ENCODE data around the gene PPP3R1.

Gene PPP3R1, protein sequence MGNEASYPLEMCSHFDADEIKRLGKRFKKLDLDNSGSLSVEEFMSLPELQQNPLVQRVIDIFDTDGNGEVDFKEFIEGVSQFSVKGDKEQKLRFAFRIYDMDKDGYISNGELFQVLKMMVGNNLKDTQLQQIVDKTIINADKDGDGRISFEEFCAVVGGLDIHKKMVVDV

DNA sequence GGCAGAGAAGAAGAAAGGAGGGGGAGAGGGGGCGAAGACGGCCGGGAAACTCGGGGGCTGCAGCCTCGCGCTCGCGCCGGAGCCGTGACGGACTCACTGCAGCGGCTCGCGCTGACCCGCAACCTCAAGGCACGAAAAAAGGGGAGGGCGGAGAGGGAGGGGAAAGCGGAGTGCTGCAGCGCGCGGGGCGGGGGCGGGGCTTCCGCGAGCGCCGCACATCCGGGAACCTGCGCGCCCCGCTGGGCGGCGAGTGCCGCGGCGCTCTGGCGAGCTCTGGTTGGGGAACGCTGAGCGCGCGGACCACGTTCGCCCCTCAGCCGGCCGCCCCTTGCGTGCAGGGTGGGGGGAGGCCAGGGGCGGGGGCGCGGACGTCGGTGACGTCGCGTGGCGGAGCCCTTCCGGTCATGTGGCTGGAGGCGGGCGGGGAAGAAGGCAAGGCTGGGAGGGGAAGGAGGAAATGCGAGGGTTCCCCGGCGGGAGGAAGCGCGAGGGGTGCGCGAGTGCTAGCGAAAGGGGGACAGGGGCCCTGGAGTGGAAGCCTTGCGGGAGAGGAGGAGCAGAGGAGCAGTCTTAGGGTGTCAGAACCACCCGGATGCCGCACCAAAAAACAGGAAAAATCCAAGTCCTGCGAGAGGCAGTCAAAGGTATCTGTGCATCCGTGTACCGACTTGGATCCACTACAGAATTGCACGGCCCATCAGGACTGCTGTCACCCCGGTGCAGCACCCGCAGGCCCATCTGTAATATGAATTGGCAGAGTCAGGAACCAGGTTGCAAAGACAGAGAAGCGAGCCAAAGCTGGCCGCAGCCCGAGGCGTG is at the start of gene PPP3R1:
Gene PPP3R1, minus strand, starts transcription at position 133 of the 819 bp plus-strand sequence. CDS start 405 bp downstream, outside the sequence.
- peak; percentile 98 for DNase-seq (ENCODE audit: low read depth)
- peak within 1 kb of the TSS; percentile 97 for H3K4me3 ChIP-seq (ENCODE audit: low read length)
- TF ChIP-seq, protein P1, sequence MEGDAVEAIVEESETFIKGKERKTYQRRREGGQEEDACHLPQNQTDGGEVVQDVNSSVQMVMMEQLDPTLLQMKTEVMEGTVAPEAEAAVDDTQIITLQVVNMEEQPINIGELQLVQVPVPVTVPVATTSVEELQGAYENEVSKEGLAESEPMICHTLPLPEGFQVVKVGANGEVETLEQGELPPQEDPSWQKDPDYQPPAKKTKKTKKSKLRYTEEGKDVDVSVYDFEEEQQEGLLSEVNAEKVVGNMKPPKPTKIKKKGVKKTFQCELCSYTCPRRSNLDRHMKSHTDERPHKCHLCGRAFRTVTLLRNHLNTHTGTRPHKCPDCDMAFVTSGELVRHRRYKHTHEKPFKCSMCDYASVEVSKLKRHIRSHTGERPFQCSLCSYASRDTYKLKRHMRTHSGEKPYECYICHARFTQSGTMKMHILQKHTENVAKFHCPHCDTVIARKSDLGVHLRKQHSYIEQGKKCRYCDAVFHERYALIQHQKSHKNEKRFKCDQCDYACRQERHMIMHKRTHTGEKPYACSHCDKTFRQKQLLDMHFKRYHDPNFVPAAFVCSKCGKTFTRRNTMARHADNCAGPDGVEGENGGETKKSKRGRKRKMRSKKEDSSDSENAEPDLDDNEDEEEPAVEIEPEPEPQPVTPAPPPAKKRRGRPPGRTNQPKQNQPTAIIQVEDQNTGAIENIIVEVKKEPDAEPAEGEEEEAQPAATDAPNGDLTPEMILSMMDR (IDR thresholded peaks at IDR 0.05; ENCODE audit: insufficient read depth, low read depth, low read length, missing control alignments) = no peak

DNA sequence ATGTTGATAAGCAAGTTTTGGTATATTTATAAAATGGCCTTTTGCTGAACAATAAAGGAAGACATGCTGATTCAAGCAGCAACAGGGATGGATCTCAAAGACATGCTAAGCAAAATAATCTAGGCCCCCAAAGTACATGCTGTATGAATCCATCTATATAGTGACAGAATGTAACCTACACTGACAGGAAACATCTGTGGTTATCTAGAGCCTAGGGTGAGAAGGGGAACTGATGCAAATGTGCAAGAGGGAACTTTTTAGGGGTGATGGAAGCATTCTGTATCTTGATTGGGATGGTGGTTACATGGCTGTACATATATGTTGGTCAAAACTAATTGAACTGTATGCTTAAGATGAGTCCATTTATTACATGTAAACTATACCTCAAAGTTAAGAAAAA is 43.2 kb upstream of the PPP3R1 start:
- no peak for DNase-seq (ENCODE audit: low read depth)
- no peak overlapping the region for H3K4me3 ChIP-seq (ENCODE audit: low read length)

DNA sequence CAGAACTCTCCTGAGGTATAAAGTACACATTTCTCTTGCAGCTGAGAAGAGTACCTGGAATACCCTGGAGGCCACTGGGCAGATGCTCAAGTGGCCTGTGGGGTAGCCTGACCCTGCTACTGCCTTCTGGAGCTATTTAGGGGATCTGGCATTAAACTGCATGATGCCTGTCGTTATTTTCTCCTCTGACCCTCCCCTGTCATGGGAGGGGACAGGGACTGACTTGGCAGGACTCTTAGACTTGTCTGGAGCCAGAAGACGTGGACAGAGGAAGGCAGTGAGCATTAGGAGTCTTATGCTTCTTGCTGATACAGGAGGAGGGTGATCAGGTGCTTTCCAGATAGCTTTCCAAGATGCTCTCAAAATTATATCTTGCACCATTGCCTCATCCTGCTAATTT is 42.6 kb upstream of the PPP3R1 start:
- no peak for DNase-seq (ENCODE audit: low read depth)
- TF ChIP-seq, protein P1 (IDR thresholded peaks at IDR 0.05; ENCODE audit: insufficient read depth, low read depth, low read length, missing control alignments) = no peak
- H3K4me3 ChIP-seq (ENCODE audit: low read length) = no peak overlapping the region

More for the DNA sequence above, 43.2 kb upstream of the PPP3R1 start:
- TF ChIP-seq, protein P1 (IDR thresholded peaks at IDR 0.05; ENCODE audit: insufficient read depth, low read depth, low read length, missing control alignments) = no peak

DNA sequence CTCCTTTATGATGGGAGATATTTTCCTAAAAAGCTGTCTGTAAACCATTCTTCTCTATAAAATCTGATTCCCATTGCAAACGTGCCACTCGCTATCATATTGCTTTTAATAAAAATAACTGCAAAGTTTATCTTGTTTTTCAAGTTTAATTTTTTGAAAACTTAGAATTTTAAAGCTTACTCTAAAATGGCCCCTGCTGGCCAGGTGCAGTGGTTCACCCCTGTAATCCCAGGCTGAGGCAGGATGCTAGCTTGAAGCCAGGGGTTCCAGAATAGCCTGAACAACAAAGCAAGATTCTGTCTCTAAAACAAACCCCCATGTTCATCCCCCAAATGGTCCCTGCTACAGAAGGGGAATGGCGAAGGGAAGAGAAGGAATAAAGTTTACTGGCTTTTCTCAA is 41.9 kb upstream of the PPP3R1 start:
- DNase-seq (ENCODE audit: low read depth) = no peak
- TF ChIP-seq, protein P1 (IDR thresholded peaks at IDR 0.05; ENCODE audit: insufficient read depth, low read depth, low read length, missing control alignments) = no peak
- H3K4me3 ChIP-seq (ENCODE audit: low read length) = no peak overlapping the region

DNA sequence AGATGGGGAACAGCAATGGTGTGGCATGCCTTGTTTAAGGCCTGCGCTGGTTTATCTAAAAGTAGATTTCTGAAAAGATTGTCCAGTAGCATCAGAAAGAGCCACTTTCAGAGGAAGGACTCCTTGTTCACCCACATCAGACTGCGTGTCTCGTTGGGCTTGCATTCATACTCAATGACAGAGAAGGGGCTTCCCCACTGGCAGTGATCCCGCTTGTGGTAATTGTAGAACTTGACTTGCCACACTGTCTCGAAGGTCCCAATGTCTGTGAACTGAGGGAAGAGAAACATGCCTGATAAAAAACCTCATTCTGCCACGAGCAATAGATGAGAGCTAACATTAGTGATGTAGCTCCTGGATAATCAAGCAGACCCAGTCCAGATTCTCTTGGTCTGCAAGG is 41.4 kb upstream of the PPP3R1 start:
- no peak overlapping the region for H3K4me3 ChIP-seq (ENCODE audit: low read length)
- TF ChIP-seq, protein P1 (IDR thresholded peaks at IDR 0.05; ENCODE audit: insufficient read depth, low read depth, low read length, missing control alignments) = no peak
- DNase-seq (ENCODE audit: low read depth) = no peak

DNA sequence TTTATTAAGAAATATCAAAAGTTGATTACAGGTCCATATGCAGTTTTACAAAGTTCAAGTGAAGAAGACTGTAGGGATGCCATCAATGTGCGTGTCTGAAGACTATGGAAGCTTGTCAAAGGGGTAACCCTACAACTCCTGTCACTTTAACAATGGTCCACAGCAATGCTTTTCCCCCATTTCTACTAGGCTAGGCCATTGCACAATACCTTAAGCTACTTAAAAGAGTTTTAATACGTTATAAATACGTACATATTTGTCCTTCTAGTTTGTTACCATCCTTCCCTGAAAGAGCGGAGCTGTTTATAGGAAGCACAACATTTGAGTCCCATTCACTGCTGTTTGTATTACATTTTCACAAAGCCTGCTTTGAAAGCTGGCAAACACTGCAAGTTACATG is 40.7 kb upstream of the PPP3R1 start:
- DNase-seq (ENCODE audit: low read depth) = no peak
- TF ChIP-seq, protein P1 (IDR thresholded peaks at IDR 0.05; ENCODE audit: insufficient read depth, low read depth, low read length, missing control alignments) = no peak
- H3K4me3 ChIP-seq (ENCODE audit: low read length) = no peak overlapping the region

Data from epithelial cell of esophagus (primary cell).